GM12874 (cell line): ENCODE measurements around the gene MBNL1.

Experiments
- TF ChIP-seq, protein P1 (sequence below): IDR thresholded peaks from 2 replicates; pipeline ENCODE4 v1.5.1; 2011; ENCODE audit warnings: low read depth, mild to moderate bottlenecking, control low read depth, low read length, moderate library complexity; ENCODE audit not compliant: insufficient read depth

MBNL1 gene

GRCh38 chr3:152360966-152361365 is 92.2 kb downstream of the MBNL1 start:
- TF ChIP-seq, protein P1, sequence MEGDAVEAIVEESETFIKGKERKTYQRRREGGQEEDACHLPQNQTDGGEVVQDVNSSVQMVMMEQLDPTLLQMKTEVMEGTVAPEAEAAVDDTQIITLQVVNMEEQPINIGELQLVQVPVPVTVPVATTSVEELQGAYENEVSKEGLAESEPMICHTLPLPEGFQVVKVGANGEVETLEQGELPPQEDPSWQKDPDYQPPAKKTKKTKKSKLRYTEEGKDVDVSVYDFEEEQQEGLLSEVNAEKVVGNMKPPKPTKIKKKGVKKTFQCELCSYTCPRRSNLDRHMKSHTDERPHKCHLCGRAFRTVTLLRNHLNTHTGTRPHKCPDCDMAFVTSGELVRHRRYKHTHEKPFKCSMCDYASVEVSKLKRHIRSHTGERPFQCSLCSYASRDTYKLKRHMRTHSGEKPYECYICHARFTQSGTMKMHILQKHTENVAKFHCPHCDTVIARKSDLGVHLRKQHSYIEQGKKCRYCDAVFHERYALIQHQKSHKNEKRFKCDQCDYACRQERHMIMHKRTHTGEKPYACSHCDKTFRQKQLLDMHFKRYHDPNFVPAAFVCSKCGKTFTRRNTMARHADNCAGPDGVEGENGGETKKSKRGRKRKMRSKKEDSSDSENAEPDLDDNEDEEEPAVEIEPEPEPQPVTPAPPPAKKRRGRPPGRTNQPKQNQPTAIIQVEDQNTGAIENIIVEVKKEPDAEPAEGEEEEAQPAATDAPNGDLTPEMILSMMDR: no peak

GRCh38 chr3:152362086-152362485 is 93.4 kb downstream of the MBNL1 start:
- TF ChIP-seq, protein P1: no peak

DNA sequence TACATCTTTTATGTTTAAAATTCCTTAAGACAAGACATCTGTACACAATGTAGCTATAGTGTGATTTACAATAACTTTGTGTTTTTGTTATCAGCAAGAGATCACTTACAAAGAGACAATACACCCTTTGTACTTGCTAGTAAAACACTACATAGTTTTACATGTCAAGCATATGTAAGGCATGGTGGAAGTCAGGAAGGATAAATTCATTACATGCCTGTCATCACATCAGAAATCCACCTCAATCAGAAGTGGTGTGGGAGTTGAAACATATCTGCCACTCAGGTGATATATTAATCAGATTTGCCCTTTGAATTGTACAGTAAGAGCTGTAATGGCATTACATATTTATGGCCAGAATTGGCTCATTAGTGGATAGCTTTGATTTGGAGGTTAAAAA is 95.5 kb downstream of the MBNL1 start:
- TF ChIP-seq, protein P1: no peak

DNA sequence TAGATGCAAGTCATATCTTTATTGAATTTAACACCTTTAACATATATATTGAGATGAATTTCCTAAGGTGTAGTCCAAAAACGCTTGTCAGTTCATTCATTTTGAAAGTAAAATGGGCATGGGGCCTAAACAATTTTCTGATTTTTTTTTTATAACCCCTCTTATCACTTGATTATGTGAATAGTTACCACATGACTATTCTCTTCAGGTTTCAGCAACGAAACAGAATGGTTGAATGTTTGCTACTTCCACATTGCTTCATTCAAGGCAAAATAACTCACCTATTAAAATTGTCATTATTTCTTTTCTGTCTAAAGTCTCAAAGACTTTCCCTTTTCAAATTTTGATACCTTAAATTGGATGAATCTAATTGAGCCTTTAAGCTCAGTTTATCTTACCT is 96.4 kb downstream of the MBNL1 start:
- TF ChIP-seq, protein P1: no peak

DNA sequence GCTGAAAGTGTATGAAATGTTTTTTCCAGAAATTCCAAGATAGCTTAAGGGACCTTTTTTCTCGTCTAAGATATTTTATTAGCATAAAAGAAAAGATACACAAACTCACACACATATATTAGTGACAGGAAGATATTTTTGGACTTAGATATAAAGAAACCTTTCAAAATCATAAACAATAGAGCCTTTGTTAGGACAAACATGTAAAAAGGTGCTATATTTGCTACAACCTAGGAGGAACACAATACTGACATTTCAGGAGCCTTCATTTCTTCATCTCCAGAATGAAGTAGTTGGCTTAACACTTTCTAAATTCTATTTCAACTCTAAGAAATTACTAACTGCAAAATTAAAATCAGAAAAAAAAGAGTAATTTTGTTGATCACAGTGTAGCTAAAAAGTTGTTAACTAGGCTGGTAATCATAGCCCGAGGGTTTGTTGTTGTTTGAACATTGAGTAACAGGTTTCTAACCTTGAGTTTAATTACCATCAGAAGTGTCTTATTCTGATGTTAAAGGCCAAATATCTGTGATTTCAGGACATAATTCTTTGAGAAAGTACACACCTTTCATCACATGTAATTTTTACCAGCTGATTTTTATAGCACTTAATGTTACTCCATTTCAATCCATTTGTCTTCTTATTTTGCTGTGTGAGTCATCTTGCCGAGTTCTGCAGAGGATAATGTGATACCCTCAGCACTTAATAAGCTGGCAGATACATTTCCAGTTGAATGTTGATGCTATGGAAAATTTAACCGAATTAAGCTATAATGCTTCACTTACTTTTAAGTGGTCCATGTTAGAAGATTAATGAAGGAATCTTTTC is 97.3 kb downstream of the MBNL1 start:
- TF ChIP-seq, protein P1: no peak

DNA sequence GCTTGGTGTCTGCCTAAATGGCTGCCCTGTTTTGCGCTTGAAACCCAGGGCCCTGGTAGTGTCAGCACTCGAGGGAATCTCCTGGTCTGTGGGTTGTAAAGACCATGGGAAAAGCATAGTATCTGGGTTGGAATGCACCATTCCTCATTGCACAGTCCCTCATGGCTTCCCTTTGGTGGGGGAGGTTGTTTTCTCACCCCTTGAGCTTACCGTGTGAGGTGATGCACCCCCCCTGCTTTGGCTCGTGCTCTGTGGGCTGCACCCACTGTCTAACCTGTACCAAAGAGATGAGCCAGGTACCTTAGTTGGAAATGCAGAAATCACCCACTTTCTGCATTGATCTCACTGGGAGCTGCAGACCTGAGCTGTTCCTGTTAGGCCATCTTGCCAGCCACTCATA is 104.7 kb downstream of the MBNL1 start:
- TF ChIP-seq, protein P1: no peak

DNA sequence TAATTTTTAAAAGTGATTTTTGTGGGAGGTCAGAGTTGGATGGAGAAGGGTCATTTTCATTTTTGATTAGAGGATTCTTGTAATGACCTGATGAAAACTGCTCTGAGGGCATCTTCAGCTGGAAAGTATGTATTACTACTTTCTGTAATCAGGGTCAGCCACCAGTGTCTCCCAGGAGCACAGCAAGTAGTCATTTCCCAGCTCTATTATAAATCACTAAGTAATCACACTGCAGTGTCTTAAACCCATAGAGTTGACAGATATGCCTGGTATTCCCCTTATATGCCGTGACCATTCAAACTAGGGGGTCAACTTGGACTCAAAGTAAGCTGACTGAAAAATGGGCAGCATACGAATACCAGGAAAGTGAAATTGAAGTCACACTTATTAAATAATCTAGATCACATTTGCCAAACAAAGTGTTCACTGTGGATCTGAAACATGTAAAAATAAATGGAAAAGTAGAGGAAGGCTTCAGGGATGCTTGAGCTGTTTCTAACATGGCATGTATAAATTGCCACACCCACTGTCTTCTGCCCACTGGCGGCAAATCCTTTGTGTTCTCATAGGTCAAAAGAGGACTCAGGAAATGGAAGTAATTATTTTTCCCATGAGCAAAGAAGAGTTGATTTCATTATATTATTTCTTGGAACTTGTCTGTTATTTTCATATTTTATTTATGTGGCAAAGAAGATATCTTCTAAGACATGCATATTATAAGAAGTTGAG is 105.7 kb downstream of the MBNL1 start:
- TF ChIP-seq, protein P1: no peak
